Vagina (tissue), 2 donors: Measurements from ENCODE around the gene NAT9.

ENCODE experiments used
- CTCF ChIP-seq, 3 experiments: fragments of 450-650 bp in 2 of 3; fragments of 200-600 bp in 1 of 3; sonication (generic) in 1 of 3; IDR thresholded peaks; one replicate each; pipeline ENCODE4 v1.5.1; 2017 to 2019; ENCODE audit warnings: antibody characterized with exemption in 3 of 3, mild to moderate bottlenecking in 2 of 3, moderate library complexity in 2 of 3
- POLR2A ChIP-seq, 2 donors: fragments of 450-650 bp; IDR thresholded peaks; one replicate each; pipeline ENCODE4 v1.6.1; 2017; ENCODE audit warnings: antibody characterized with exemption in 2 of 2, mild to moderate bottlenecking in 2 of 2, moderate library complexity in 2 of 2
- POLR2AphosphoS5 ChIP-seq, 2 donors: sonication (generic); formaldehyde crosslinking; IDR thresholded peaks; one replicate each; pipeline ENCODE4 v1.9.0; 2017; ENCODE audit warnings: antibody characterized with exemption in 2 of 2, mild to moderate bottlenecking in 2 of 2, low read depth in 1 of 2; ENCODE audit not compliant: insufficient read depth in 1 of 2

DNA sequence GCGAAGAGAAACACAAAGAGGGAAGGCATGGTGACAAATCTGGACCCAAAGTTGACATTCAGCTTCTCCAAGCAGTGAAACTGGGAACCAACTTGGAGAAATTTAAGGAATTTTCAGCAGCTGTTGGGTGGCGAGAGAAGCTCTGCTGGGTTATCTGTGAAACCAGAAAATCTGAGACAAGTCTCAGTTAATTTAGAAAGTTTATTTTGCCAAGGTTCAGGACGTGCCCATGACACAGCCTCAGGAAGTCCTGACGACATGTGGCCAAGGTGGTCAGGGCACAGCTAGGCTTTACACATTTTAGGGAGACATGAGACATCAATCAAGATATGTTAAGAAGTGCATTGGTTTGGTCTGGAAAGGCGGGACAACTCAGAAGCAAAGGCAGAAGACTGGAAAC, 52.3 kb downstream of the NAT9 start:
- TF ChIP-seq CTCF (IDR thresholded peaks at IDR 0.05) (no peak), POLR2A (IDR thresholded peaks at IDR 0.05) (no peak), POLR2AphosphoS5 (IDR thresholded peaks at IDR 0.05; ENCODE audit: insufficient read depth in 1 of 2, low read depth in 1 of 2) (no peak)
